A549 (cell line): ENCODE results near the gene GGA1. TPM values are rescaled to one million over a fixed set of nuclear protein-coding genes. Genes with fewer than 3 reads are reported as not detected.

Source experiments
- ATAC-seq, 2 experiments: fragments of 200-7000 bp in 1 of 2; fragments of >200 bp in 1 of 2; cut with Nextera tagmentation in 1 of 2; cut with Tn5 transposase in 1 of 2; 3 replicates each; pipeline versions ENCODE4 v1.8.0 to v1.9.1; 2018 to 2020; ENCODE audit warnings: mild to moderate bottlenecking in 1 of 2, moderate library complexity in 1 of 2
- CTCF ChIA-PET: fragments of 300-600 bp; sonication (Branson Sonifier 250); formaldehyde crosslinking; extraction: SDS; loops from one replicate; lab custom pipeline; 2021; ENCODE audit warnings: antibody characterized with exemption, inconsistent platforms; lab: Yijun Ruan, JAX
- POLR2A ChIA-PET: fragments of 350-600 bp; formaldehyde crosslinking; extraction: SDS; loops from one replicate; lab custom pipeline; 2021; ENCODE audit warnings: antibody characterized with exemption, inconsistent platforms; lab: Yijun Ruan, JAX
- DNase-seq, 2 experiments: peaks; one replicate each; pipeline versions ENCODE4 v3.0.0 to v3.0.0-alpha.2; 2011 to 2016; ENCODE audit warnings: low read depth in 1 of 2, low spot score in 1 of 2
- FAIRE-seq: peaks from 2 replicates; lab custom pipeline; 2011; peaks lifted over from hg19 to GRCh38; lab: Jason Lieb, UNC
- H3K27ac ChIP-seq, 2 experiments: fragments of >200 bp; sonication (Bioruptor Twin); formaldehyde crosslinking; 3 replicates each; pipeline ENCODE4 v1.5.1; 2016 to 2017
- H3K4me1 ChIP-seq: fragments of >200 bp; sonication (Bioruptor Twin); formaldehyde crosslinking; 3 replicates; pipeline ENCODE4 v1.6.1; 2016
- H3K4me2 ChIP-seq: fragments of >200 bp; sonication (Bioruptor Twin); formaldehyde crosslinking; 3 replicates; pipeline ENCODE4 v1.6.1; 2016
- H3K4me3 ChIP-seq: fragments of >200 bp; sonication (Bioruptor Twin); formaldehyde crosslinking; 3 replicates; pipeline ENCODE4 v1.5.1; 2016
- H3K9me3 ChIP-seq: fragments of >200 bp; sonication (Bioruptor Twin); formaldehyde crosslinking; 3 replicates; pipeline ENCODE4 v1.6.1; 2016
- BHLHE40 ChIP-seq: IDR thresholded peaks from 2 replicates; pipeline ENCODE4 v1.6.1; 2012; ENCODE audit warnings: low read depth, low read length, inconsistent platforms
- CBX8 ChIP-seq: fragments of 200-600 bp; sonication (generic); IDR thresholded peaks from 2 replicates; pipeline ENCODE4 v1.6.1; 2016
- CHD4 ChIP-seq: fragments of 200-600 bp; sonication (generic); IDR thresholded peaks from 2 replicates; pipeline ENCODE4 v1.6.1; 2016; ENCODE audit warnings: antibody characterized with exemption, mild to moderate bottlenecking, borderline replicate concordance
- EHMT2 ChIP-seq: fragments of 200-600 bp; sonication (generic); IDR thresholded peaks from 2 replicates; pipeline ENCODE4 v1.6.1; 2016; ENCODE audit warnings: antibody characterized with exemption, low read depth, mild to moderate bottlenecking, moderate library complexity
- ESRRA ChIP-seq: fragments of 150-350 bp; IDR thresholded peaks from 2 replicates; pipeline ENCODE4 v1.6.1; 2014; ENCODE audit warnings: mild to moderate bottlenecking, low read length, borderline replicate concordance
- HDAC2 ChIP-seq: fragments of 200-600 bp; sonication (generic); IDR thresholded peaks from 2 replicates; pipeline ENCODE4 v1.6.1; 2016
- HOXB13 ChIP-seq: fragments of 250-450 bp; sonication (Bioruptor Pico); IDR thresholded peaks from 2 replicates; pipeline ENCODE4 v1.5.0; 2020; ENCODE audit warnings: low read depth, mild to moderate bottlenecking, moderate library complexity
- HOXB5 ChIP-seq: fragments of 250-450 bp; sonication (Bioruptor Pico); IDR thresholded peaks from 2 replicates; pipeline ENCODE4 v1.5.0; 2020; ENCODE audit warnings: mild to moderate bottlenecking, moderate library complexity
- KDM5A ChIP-seq: fragments of 200-600 bp; sonication (generic); IDR thresholded peaks from 2 replicates; pipeline ENCODE4 v1.6.1; 2016; ENCODE audit warnings: antibody characterized with exemption, mild to moderate bottlenecking
- MAFK ChIP-seq: fragments of 450-650 bp; IDR thresholded peaks from 2 replicates; pipeline ENCODE4 v1.6.1; 2014; ENCODE audit not compliant: partially characterized antibody
- MAZ ChIP-seq: fragments of 150-350 bp; IDR thresholded peaks from 2 replicates; pipeline ENCODE4 v1.6.1; 2014; ENCODE audit warnings: antibody characterized with exemption, low read depth, low read length, borderline replicate concordance
- PHF8 ChIP-seq: fragments of 200-600 bp; sonication (generic); IDR thresholded peaks from 2 replicates; pipeline ENCODE4 v1.6.1; 2016; ENCODE audit warnings: low read depth, mild to moderate bottlenecking, antibody characterized with exemption, moderate library complexity, borderline replicate concordance
- POLR2A ChIP-seq: IDR thresholded peaks from 2 replicates; pipeline ENCODE4 v1.6.1; 2012; ENCODE audit warnings: mild to moderate bottlenecking, low read length
- POLR2AphosphoS2 ChIP-seq: conservative IDR thresholded peaks from 2 replicates; pipeline ENCODE4 v1.6.1; 2012; ENCODE audit warnings: low read length, improper control_type of control experiment, inconsistent platforms
- RARB ChIP-seq: fragments of 250-450 bp; sonication (Bioruptor Pico); IDR thresholded peaks from 2 replicates; pipeline ENCODE4 v1.8.0; 2021; ENCODE audit warnings: mild to moderate bottlenecking, moderate library complexity
- RFX5 ChIP-seq: fragments of 450-650 bp; IDR thresholded peaks from 2 replicates; pipeline ENCODE4 v1.7.1; 2014; ENCODE audit warnings: antibody characterized with exemption, mild to moderate bottlenecking, moderate library complexity
- RNF2 ChIP-seq: fragments of 200-600 bp; sonication (generic); IDR thresholded peaks from 2 replicates; pipeline ENCODE4 v1.6.1; 2016; ENCODE audit warnings: low read depth, mild to moderate bottlenecking, antibody characterized with exemption, moderate library complexity, borderline replicate concordance
- SMC3 ChIP-seq: fragments of >200 bp; sonication (Bioruptor Twin); formaldehyde crosslinking; IDR thresholded peaks from 3 replicates; pipeline ENCODE4 v1.6.1; 2018; ENCODE audit warnings: inconsistent platforms
- TFCP2L1 ChIP-seq: fragments of 250-450 bp; sonication (Bioruptor Pico); IDR thresholded peaks from 2 replicates; pipeline ENCODE4 v1.5.0; 2021; ENCODE audit warnings: mild to moderate bottlenecking
- TP53 ChIP-seq: fragments of 250-450 bp; sonication (Bioruptor Pico); IDR thresholded peaks from 2 replicates; pipeline ENCODE4 v1.5.0; 2021; ENCODE audit warnings: mild to moderate bottlenecking, moderate library complexity
- ZFP36 ChIP-seq: fragments of 450-650 bp; IDR thresholded peaks from 2 replicates; pipeline ENCODE4 v1.6.1; 2014; ENCODE audit warnings: borderline replicate concordance; ENCODE audit not compliant: partially characterized antibody
- ZNF302 ChIP-seq: fragments of 250-450 bp; sonication (Bioruptor Pico); IDR thresholded peaks from 2 replicates; pipeline ENCODE4 v1.9.0; 2021; ENCODE audit warnings: inconsistent platforms, mild to moderate bottlenecking, moderate library complexity
- WGBS: methylation state at CpG from one replicate; pipeline ENCODE4 v1.1.6; 2017; ENCODE audit errors: missing lambda C conversion rate; 5-methylcytosine and 5-hydroxymethylcytosine counted together
- polyA plus RNA-seq, 4 experiments: library from polyadenylated mRNA; depleted of rRNA in 3 of 4; stranded (reverse); fragments of >200 nt; fragmentation: RNase III in 1 of 4; extraction: RNeasy Plus Mini Kit Qiagen cat#74134 plus additional on column Dnase treatment in 1 of 4; gene quantifications; 2 replicates in 3 of 4; 3 replicates in 1 of 4; pipeline ENCODE4 v1.2.3, GENCODE V29; 2011 to 2017
- TF ChIP-seq, protein P1 (sequence below): fragments of >200 bp; sonication (Bioruptor Twin); formaldehyde crosslinking; IDR thresholded peaks from 3 replicates; pipeline ENCODE4 v1.5.1; 2016
- TF ChIP-seq, protein P2 (sequence below): fragments of 200-600 bp; sonication (generic); IDR thresholded peaks from 2 replicates; pipeline ENCODE4 v1.6.1; 2016; ENCODE audit warnings: antibody characterized with exemption, mild to moderate bottlenecking, moderate library complexity

Gene GGA1
- polyA plus RNA-seq, 2 of the 4 experiments (the other 2 are of a cell fraction): 22.0 to 26.1 TPM

DNA sequence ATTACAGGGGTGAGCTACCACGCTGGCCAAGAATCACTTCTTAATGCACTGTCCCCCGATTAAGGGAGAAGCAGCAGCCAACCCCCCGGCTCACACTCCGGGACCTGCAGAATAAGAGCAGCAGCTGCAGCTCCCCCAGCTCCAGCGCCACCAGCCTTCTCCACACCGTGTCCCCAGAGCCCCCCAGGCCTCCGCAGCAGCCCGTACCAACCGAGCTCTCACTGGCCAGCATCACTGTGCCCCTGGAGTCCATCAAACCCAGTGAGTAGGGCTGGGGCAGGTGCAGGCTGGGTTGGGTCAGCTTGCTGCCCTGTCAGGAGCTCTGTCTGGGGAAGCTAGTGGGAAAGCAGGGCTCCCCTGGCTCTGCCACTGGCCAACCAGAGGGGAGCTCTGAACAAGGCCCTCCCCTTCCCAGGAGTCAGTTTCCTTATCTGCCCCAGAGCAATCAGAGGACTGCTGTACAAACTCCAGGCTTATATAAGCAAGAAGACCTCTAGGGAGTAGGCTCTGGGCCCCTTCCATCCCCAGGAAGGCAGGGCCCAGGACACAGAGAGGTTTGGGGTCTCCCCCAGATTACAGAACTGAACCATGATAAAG lies 22.3 kb downstream of the GGA1 start:
- ATAC-seq: no peak
- no peak for FAIRE-seq
- no peak for DNase-seq
- CTCF ChIA-PET: interaction anchor here (0.6 to 11.4 kb wide), 9 partner anchors 9 to 162 kb away, joined by 3 to 129 read pairs (median 3); partner anchors contain the start of genes GGA1 and SH3BP1
- WGBS: 93% methylated on average over 5 of the region's 9 CpGs
- no peak overlapping the region for H3K27ac ChIP-seq
- no peaks in the 10 kb centered on the region for H3K9me3 ChIP-seq
- no peak overlapping the region for H3K4me2 ChIP-seq
- H3K4me1 ChIP-seq: no peaks in the 10 kb centered on the region
- no peak overlapping the region for H3K4me3 ChIP-seq
- no peak for TF ChIP-seq POLR2A
- TF ChIP-seq HDAC2: no peak
- TF ChIP-seq HOXB5 (CRISPR knock-in tag): no peak
- TF ChIP-seq, protein P1, sequence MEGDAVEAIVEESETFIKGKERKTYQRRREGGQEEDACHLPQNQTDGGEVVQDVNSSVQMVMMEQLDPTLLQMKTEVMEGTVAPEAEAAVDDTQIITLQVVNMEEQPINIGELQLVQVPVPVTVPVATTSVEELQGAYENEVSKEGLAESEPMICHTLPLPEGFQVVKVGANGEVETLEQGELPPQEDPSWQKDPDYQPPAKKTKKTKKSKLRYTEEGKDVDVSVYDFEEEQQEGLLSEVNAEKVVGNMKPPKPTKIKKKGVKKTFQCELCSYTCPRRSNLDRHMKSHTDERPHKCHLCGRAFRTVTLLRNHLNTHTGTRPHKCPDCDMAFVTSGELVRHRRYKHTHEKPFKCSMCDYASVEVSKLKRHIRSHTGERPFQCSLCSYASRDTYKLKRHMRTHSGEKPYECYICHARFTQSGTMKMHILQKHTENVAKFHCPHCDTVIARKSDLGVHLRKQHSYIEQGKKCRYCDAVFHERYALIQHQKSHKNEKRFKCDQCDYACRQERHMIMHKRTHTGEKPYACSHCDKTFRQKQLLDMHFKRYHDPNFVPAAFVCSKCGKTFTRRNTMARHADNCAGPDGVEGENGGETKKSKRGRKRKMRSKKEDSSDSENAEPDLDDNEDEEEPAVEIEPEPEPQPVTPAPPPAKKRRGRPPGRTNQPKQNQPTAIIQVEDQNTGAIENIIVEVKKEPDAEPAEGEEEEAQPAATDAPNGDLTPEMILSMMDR: no peak
- TF ChIP-seq PHF8: no peak
- TF ChIP-seq RARB: no peak
- TF ChIP-seq MAFK: no peak
- no peak for TF ChIP-seq POLR2AphosphoS2
- TF ChIP-seq, all 56 proteins: peak for 0
- POLR2A ChIA-PET: interaction anchor here (0.8 kb wide), 1 partner anchor 28 kb away, joined by 3 read pairs; the partner anchor contains the start of gene PDXP

DNA sequence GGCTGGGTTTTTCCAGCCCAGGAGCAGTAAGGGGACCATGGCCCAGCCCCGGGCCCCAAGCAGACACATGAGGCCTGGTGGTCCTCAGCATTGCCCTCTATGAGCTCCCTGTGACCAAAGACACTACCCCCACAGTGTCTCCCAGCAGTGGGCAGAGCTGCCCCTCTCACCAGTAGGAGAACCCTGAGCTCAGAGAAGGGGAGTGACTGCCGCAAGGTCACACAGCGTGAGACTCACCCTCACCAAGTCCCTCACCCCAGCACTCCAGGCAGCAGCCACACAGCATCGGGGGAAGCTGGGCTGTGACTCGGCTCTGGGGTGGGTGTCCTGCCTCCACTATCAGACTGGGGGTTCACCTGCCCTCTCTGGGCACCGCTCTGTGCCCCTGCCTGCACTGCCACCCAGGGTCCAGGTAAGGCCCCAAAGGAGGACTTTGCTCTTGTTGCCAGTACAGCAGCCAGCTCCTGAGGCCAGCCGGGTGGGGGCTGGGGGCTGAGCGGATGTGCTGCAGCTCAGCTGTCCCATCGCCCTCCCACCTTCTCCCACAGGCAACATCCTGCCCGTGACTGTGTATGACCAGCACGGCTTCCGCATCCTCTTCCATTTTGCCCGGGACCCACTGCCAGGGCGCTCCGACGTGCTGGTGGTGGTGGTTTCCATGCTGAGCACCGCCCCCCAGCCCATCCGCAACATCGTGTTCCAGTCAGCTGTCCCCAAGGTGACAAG lies 23.0 kb downstream of the GGA1 start:
- Histone ChIP-seq H3K4me2 (no peak overlapping the region), H3K4me1 (no peaks in the 10 kb centered on the region), H3K27ac (no peak overlapping the region), H3K9me3 (no peaks in the 10 kb centered on the region), H3K4me3 (no peak overlapping the region)
- WGBS: 97% methylated on average over 11 of the region's 19 CpGs
- DNase-seq (no peak), FAIRE-seq (no peak), ATAC-seq (no peak)
- ChIA-PET CTCF (interaction anchor here (0.6 to 11.4 kb wide), 10 partner anchors 10 to 161 kb away, joined by 3 to 129 read pairs (median 4); partner anchors contain the start of genes GGA1, SH3BP1 and TRIOBP), POLR2A (no interaction called here)
- TF ChIP-seq MAFK: no peak
- TF ChIP-seq CBX8: no peak
- no peak for TF ChIP-seq CHD4
- no peak for TF ChIP-seq POLR2AphosphoS2
- no peak for TF ChIP-seq ZFP36
- TF ChIP-seq EHMT2: no peak
- TF ChIP-seq POLR2A: no peak
- no peak for TF ChIP-seq RFX5
- no peak for TF ChIP-seq TFCP2L1
- TF ChIP-seq SMC3: no peak
- no peak for TF ChIP-seq ESRRA
- TF ChIP-seq KDM5A: no peak
- TF ChIP-seq HOXB13 (CRISPR knock-in tag): no peak

GRCh38 chr22:37632174-37633088 lies 23.8 kb downstream of the GGA1 start:
- Histone ChIP-seq H3K4me1 (no peaks in the 10 kb centered on the region), H3K4me2 (no peak overlapping the region), H3K27ac (no peak overlapping the region), H3K4me3 (no peak overlapping the region), H3K9me3 (no peaks in the 10 kb centered on the region)
- TF ChIP-seq, protein P2, sequence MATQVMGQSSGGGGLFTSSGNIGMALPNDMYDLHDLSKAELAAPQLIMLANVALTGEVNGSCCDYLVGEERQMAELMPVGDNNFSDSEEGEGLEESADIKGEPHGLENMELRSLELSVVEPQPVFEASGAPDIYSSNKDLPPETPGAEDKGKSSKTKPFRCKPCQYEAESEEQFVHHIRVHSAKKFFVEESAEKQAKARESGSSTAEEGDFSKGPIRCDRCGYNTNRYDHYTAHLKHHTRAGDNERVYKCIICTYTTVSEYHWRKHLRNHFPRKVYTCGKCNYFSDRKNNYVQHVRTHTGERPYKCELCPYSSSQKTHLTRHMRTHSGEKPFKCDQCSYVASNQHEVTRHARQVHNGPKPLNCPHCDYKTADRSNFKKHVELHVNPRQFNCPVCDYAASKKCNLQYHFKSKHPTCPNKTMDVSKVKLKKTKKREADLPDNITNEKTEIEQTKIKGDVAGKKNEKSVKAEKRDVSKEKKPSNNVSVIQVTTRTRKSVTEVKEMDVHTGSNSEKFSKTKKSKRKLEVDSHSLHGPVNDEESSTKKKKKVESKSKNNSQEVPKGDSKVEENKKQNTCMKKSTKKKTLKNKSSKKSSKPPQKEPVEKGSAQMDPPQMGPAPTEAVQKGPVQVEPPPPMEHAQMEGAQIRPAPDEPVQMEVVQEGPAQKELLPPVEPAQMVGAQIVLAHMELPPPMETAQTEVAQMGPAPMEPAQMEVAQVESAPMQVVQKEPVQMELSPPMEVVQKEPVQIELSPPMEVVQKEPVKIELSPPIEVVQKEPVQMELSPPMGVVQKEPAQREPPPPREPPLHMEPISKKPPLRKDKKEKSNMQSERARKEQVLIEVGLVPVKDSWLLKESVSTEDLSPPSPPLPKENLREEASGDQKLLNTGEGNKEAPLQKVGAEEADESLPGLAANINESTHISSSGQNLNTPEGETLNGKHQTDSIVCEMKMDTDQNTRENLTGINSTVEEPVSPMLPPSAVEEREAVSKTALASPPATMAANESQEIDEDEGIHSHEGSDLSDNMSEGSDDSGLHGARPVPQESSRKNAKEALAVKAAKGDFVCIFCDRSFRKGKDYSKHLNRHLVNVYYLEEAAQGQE: no peak
- TF ChIP-seq ZNF302 (CRISPR knock-in tag): no peak
- TF ChIP-seq ZFP36: no peak
- no peak for TF ChIP-seq MAFK
- TF ChIP-seq CHD4: no peak
- TF ChIP-seq RNF2: no peak
- TF ChIP-seq EHMT2: no peak
- no peak for TF ChIP-seq BHLHE40
- TF ChIP-seq RFX5: no peak
- no peak for TF ChIP-seq POLR2AphosphoS2
- no peak for TF ChIP-seq HOXB13 (CRISPR knock-in tag)
- TF ChIP-seq MAZ: no peak
- TF ChIP-seq TP53 (CRISPR knock-in tag): no peak
- TF ChIP-seq KDM5A: no peak
- DNase-seq (no peak), ATAC-seq (no peak), FAIRE-seq (no peak)
- WGBS: 92% methylated on average over 6 of the region's 14 CpGs
- ChIA-PET POLR2A (interaction anchor here (0.5 kb wide), 1 partner anchor 11 kb away, joined by 3 read pairs; no protein-coding TSS in a partner anchor), CTCF (interaction anchor here (0.6 to 11.4 kb wide), 7 partner anchors 10 to 159 kb away, joined by 3 to 129 read pairs (median 3); partner anchors contain the start of genes SH3BP1 and TRIOBP)
